Ureter (tissue), 1 donor: ENCODE results near the gene DYRK1B. TPM values are rescaled to one million over a fixed set of nuclear protein-coding genes. Genes with fewer than 3 reads are reported as not detected.
"Not testable (repeated sequence)": the region's sequence is repeated elsewhere in the genome, so short reads cannot be mapped to it uniquely, and the experiment has no call there.

Experiments used
- DNase-seq: peaks from one replicate; pipeline ENCODE4 v3.0.0-alpha.2; 2020; ENCODE audit warnings: low spot score
- total RNA-seq: library from RNA; stranded (reverse); gene quantifications from one replicate; pipeline ENCODE4 v1.2.4, GENCODE V29; 2023
- donor health status: DM: yes; HTN: yes; CAD: no.

Gene DYRK1B
- total RNA-seq, 1 donor from 2014 or later = 19.7 TPM

- no peak for DNase-seq
Observed at GRCh38 chr19:39810424-39810823, 23.5 kb downstream of the DYRK1B start.

- no peak for DNase-seq
Observed at GRCh38 chr19:39809368-39809767, 24.6 kb downstream of the DYRK1B start.

GRCh38 chr19:39808688-39809087, 25.3 kb downstream of the DYRK1B start:
- not testable (repeated sequence) for DNase-seq

GRCh38 chr19:39807846-39808364, 26.1 kb downstream of the DYRK1B start:
- no peak for DNase-seq

- DNase-seq = no peak
Observed at GRCh38 chr19:39805104-39805503, 28.9 kb downstream of the DYRK1B start.

GRCh38 chr19:39802958-39803357, 31.0 kb downstream of the DYRK1B start:
- no peak for DNase-seq

- DNase-seq = no peak
Observed at GRCh38 chr19:39797083-39797482, 36.9 kb downstream of the DYRK1B start.

GRCh38 chr19:39796000-39796498, 37.9 kb downstream of the DYRK1B start:
- no peak for DNase-seq

- no peak for DNase-seq
Observed at GRCh38 chr19:39795001-39795400, 39.0 kb downstream of the DYRK1B start.

GRCh38 chr19:39792999-39793546, 40.9 kb downstream of the DYRK1B start:
- peak; percentile 62 for DNase-seq

GRCh38 chr19:39788244-39788643, 45.7 kb downstream of the DYRK1B start:
- no peak for DNase-seq

- DNase-seq = no peak
Observed at GRCh38 chr19:39780894-39781293, 53.1 kb downstream of the DYRK1B start.

- DNase-seq = no peak
Observed at GRCh38 chr19:39778763-39779162, 55.2 kb downstream of the DYRK1B start, which contains the start of gene LEUTX. Gene LEUTX (plus strand): TSS chr19:39778854. CDS start chr19:39778921, 67 bp downstream.

Other genes starting within 250 kb of the DYRK1B start
- gene LGALS13, start 231.6 kb downstream of the DYRK1B start, total RNA-seq = not detected
- gene LGALS16, start 178.2 kb downstream of the DYRK1B start, total RNA-seq = not detected
- gene LGALS14, start 129.7 kb downstream of the DYRK1B start, total RNA-seq = not detected
- not detected for gene CLC, start 96.1 kb downstream of the DYRK1B start, total RNA-seq
- not detected for gene LEUTX, start 55.3 kb downstream of the DYRK1B start, total RNA-seq
- 311 TPM for gene FBL, start 12.2 kb upstream of the DYRK1B start, total RNA-seq
- 37.0 TPM for gene FCGBP, start 100.5 kb upstream of the DYRK1B start, total RNA-seq
- 97.6 TPM for gene PSMC4, start 137.0 kb upstream of the DYRK1B start, total RNA-seq
- gene ZNF546, start 162.9 kb upstream of the DYRK1B start, total RNA-seq = 7.9 TPM
- 38.2 TPM for gene ZNF780B, start 222.1 kb upstream of the DYRK1B start, total RNA-seq